GM18951 (cell line): ENCODE measurements around the gene LIPJ.

Experiments used
- POLR2A ChIP-seq: IDR thresholded peaks from 4 replicates; pipeline ENCODE4 v1.6.1; 2011; ENCODE audit warnings: mild to moderate bottlenecking; ENCODE audit not compliant: insufficient read length, insufficient read depth; ENCODE audit errors: extremely low read depth
- in situ Hi-C: fragments of 300-500 bp; cut with MboI; formaldehyde crosslinking; loops from one replicate; pipeline ENCODE4 v1.12.0; 2022; ENCODE audit warnings: low sequenced_read_pairs, mixed read lengths, inconsistent platforms; ENCODE audit not compliant: unreplicated experiment

The LIPJ gene, protein sequence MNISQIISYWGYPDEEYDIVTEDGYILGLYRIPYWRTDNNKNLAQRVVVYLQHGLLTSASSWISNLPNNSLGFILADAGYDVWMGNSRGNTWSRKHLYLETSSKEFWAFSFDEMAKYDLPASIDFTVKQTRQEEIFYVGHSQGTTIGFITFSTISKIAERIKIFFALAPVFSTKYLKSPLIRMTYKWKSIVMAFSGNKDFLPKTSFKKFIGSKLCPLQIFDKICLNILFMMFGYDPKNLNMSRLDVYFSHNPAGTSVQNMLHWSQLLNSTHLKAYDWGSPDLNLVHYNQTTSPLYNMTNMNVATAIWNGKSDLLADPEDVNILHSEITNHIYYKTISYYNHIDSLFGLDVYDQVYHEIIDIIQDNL

GRCh38 chr10:88586462-88586861 lies at the start of gene LIPJ:
TSS of gene LIPJ (plus strand) at chr10:88586762. CDS start at chr10:88590688, 3,926 bp downstream.
- in situ Hi-C loops: no loop called here
- no peak for TF ChIP-seq POLR2A

- in situ Hi-C loops: no loop called here
- TF ChIP-seq POLR2A: no peak
Measured at GRCh38 chr10:88537322-88537721, 49.2 kb upstream of the LIPJ start.

DNA sequence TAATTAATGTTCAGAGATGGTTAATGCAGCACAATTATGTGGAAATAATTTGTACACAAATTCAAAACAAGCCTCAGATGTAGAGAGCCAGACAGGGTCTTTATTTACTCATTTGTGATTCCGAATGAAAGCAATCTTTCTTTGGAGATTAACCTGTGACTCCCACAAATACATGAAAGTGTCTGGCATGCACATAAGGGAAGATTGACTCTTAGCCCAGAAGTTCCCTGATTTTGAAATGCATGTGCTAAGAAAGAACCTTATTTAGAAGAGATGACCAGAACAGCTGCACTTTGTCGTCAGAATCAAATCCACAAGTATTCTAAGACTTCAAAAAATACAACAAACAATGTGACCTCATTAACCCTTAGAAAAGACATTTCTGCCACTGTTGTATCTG lies 48.5 kb upstream of the LIPJ start:
- in situ Hi-C loops: no loop called here
- TF ChIP-seq POLR2A: no peak

- in situ Hi-C loops: no loop called here
- no peak for TF ChIP-seq POLR2A
Measured at GRCh38 chr10:88540351-88540750, 46.2 kb upstream of the LIPJ start.

DNA sequence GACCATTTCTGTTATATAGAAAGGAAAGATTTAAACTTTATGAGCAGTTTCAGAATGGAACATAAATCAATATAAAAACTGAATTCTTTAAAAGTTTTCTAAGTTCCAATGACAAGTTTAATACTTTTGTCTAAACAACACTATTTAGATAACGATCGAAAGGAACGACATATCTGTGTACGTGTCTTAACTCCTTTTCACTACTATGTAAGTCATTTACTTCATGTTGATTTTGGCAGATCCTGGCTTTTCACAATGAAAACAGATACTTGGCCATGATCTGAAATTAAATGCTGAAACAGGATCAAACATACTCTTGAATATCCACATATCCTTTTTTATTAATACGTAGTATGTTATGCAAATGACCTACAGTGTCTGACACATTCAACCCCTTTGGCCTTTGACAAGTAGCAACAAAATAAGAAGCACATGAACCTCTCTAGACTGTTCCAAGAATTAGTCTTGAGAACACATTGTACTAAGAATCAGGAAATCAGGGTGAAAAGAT lies 45.4 kb upstream of the LIPJ start:
- in situ Hi-C loops: no loop called here
- TF ChIP-seq POLR2A: no peak

GRCh38 chr10:88542522-88542921 lies 44.0 kb upstream of the LIPJ start:
- no peak for TF ChIP-seq POLR2A
- in situ Hi-C loops: no loop called here

DNA sequence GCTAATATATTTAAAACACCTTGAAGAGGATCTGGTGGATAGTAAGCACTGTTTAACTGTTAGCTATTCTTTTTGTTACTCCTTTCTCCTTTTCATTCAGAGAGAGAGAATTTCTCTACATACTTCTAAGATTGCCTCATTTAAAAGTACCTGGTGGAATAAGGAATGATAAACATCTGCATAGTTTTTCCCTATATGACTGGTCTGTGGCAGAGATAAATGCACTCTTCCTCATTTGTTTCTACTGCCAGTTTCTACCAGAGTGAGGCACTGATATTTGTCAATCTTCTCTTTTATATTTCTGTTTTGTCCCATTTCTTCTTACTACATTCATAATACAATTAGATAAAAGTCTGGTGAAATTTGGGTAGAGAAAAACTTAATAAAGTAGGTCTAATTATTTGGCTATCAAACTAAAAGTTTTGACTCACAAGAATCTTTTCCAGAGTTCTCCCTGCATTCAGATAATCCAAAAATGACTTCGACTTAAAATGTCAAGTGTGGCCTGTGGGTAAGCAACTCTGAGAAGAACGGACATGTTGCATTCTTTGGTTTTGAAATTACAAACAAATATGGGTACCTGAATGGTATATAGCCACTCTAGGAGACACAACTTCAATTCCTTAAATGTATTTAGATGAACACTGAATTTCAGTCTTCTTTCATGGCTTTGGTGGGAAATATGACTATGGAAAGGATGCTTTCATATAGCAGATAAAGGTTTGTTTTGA lies 42.3 kb upstream of the LIPJ start:
- in situ Hi-C loops: no loop called here
- no peak for TF ChIP-seq POLR2A

GRCh38 chr10:88545359-88545758 lies 41.2 kb upstream of the LIPJ start:
- TF ChIP-seq POLR2A: no peak
- in situ Hi-C loops: no loop called here

DNA sequence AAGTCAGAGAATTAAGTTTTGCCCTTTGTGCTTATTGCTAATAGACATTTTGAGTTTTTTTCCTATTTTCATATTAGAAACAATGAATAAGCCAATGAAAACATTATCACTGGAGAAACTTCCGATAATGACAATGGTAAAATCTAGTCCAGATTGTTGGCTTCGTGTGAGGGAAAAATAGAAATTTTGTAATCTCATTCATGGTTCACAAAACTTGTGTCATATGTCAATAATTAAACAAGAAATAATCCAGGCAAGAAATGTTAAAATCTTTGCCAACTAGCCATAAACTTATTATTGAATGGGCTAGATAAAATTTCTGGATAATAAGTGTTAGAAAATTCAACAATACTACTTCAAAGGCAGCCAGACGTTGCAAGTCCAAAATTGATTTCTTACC lies 40.1 kb upstream of the LIPJ start:
- in situ Hi-C loops: no loop called here
- no peak for TF ChIP-seq POLR2A

GRCh38 chr10:88551246-88551645 lies 35.3 kb upstream of the LIPJ start:
- in situ Hi-C loops: loop anchor here (10.0 kb wide), 2 partner anchors 156 to 696 kb away; no protein-coding TSS in a partner anchor
- no peak for TF ChIP-seq POLR2A

GRCh38 chr10:88553116-88553752 lies 33.3 kb upstream of the LIPJ start:
- in situ Hi-C loops: loop anchor here (10.0 kb wide), 2 partner anchors 158 to 698 kb away; no protein-coding TSS in a partner anchor
- TF ChIP-seq POLR2A: no peak

GRCh38 chr10:88555190-88555908 lies 31.2 kb upstream of the LIPJ start:
- in situ Hi-C loops: loop anchor here (10.0 kb wide), 2 partner anchors 161 to 701 kb away; no protein-coding TSS in a partner anchor
- no peak for TF ChIP-seq POLR2A
